Measurements from ENCODE around the gene ELANE. TPM values are rescaled to one million over a fixed set of nuclear protein-coding genes. Genes with fewer than 3 reads are reported as not detected.
"Not testable (repeated sequence)": the region's sequence is repeated elsewhere in the genome, so short reads cannot be mapped to it uniquely, and the experiment has no call there.

ELANE gene
- total and polyA plus RNA-seq, 4 donors = 1.4 to 21.0 (median 9.3) TPM

DNA sequence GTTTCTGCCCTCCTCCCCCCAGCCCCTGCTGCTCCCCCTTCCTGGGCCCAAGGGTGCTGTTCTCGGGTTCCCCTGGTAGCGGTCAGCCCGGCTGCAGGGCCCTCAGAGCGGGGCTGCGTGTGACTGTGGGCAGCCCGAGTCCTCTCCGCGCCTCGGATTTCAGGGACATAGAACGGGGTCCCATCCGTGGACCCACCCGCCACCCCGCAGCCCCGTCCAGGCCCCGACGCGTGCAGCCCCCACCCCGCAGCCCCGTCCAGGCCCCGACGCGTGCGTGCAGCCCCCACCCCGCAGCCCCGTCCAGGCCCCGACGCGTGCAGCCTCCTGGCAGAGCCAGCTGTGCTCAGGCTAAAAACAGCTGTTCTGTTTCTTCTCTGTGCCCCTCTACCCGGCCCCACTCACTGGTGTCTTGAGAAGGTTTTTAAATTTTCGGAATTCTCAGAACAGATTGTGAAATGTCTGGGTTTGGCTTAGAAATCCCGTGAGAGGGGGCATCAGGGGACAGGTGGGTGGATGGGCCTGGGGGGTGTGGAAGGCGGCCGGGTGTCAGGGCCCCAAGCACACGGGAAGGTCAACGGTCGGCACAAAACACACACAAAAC, 16.8 kb upstream of the ELANE start:
- Histone ChIP-seq H3K36me3 (ENCODE audit: control insufficient read depth in 4 of 4, insufficient read depth in 4 of 4, low read length in 4 of 4) (no peaks in the 10 kb centered on the region), H3K27me3 (ENCODE audit: control insufficient read depth in 3 of 3, insufficient read depth in 3 of 3, low read length in 2 of 3) (peaks cover 4 to 7% (median 6%) of the 10 kb centered on the region in 3 donors), H3K4me3 (no peak overlapping the region), H3K9me3 (ENCODE audit: control insufficient read depth in 4 of 4, insufficient read depth in 3 of 4, low read length in 3 of 4) (no peaks in the 10 kb centered on the region), H3K4me1 (ENCODE audit: control insufficient read depth in 5 of 5, insufficient read depth in 5 of 5, low read length in 5 of 5) (no peaks in the 10 kb centered on the region), H3K9ac (ENCODE audit: insufficient read depth in 1 of 2, low read length in 2 of 2) (no peak overlapping the region), H3K27ac (ENCODE audit: low read depth in 1 of 2, low read length in 1 of 2) (no peak overlapping the region)
- TF ChIP-seq, protein P1, sequence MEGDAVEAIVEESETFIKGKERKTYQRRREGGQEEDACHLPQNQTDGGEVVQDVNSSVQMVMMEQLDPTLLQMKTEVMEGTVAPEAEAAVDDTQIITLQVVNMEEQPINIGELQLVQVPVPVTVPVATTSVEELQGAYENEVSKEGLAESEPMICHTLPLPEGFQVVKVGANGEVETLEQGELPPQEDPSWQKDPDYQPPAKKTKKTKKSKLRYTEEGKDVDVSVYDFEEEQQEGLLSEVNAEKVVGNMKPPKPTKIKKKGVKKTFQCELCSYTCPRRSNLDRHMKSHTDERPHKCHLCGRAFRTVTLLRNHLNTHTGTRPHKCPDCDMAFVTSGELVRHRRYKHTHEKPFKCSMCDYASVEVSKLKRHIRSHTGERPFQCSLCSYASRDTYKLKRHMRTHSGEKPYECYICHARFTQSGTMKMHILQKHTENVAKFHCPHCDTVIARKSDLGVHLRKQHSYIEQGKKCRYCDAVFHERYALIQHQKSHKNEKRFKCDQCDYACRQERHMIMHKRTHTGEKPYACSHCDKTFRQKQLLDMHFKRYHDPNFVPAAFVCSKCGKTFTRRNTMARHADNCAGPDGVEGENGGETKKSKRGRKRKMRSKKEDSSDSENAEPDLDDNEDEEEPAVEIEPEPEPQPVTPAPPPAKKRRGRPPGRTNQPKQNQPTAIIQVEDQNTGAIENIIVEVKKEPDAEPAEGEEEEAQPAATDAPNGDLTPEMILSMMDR (IDR thresholded peaks at IDR 0.05; ENCODE audit: control extremely low read depth, extremely low read depth) = no peak
- DNase-seq (peak; percentile 82 to 84 (median 83)), ATAC-seq (ENCODE audit: insufficient read depth, low FRiP score) (no peak)
- 65 to 72% methylated on average over 36 of the region's 36 CpGs for WGBS, 2 donors

DNA sequence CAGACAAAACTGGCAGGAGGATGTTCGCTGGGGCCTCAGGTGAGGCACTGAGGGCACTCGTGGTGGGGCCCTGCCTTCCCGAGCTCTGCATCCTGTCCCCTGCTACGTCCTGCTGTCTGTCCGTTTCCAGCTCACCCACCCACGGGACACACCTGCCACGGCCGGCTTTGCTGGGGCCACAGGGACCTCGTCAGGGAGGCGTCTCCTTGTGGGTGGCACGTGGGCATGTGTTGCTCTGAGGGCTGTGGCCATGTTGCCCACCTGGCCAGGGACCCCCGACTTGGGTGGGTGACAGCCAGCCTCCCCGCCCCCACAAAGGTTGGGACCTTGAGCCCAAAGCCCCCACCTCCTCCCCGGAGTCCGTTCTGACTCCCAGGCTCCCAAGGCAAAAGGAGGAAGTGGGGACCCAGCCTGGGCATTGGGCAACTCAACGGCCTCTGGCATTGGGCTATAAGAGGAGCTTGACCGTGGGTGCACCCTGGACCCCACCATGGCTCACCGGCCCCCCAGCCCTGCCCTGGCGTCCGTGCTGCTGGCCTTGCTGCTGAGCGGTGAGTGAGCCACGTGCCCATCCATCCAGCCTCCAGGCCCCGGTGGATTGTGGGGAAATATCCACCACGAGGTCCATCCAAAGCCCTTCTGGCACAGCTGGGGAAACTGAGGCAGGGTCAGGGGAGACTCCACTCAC, 11.4 kb upstream of the ELANE start, which contains the start of gene PRTN3:
TSS of gene PRTN3 (plus strand) at position 481 of the 688 bp plus-strand sequence. CDS start at position 491, 10 bp downstream.
- H3K9ac ChIP-seq (ENCODE audit: insufficient read depth in 1 of 2, low read length in 2 of 2) = no peak within 1 kb of the TSS
- no peaks in the 10 kb centered on the region for H3K36me3 ChIP-seq (ENCODE audit: control insufficient read depth in 4 of 4, insufficient read depth in 4 of 4, low read length in 4 of 4)
- peaks cover 0 to 10% (median 8%) of the 10 kb centered on the region in 3 donors for H3K27me3 ChIP-seq (ENCODE audit: control insufficient read depth in 3 of 3, insufficient read depth in 3 of 3, low read length in 2 of 3)
- TF ChIP-seq, protein P1 (IDR thresholded peaks at IDR 0.05; ENCODE audit: control extremely low read depth, extremely low read depth) = no peak
- DNase-seq = no peak
- peaks cover 0 to 6% (median 0%) of the 10 kb centered on the region in 5 donors for H3K4me1 ChIP-seq (ENCODE audit: control insufficient read depth in 5 of 5, insufficient read depth in 5 of 5, low read length in 5 of 5)
- no peaks in the 10 kb centered on the region for H3K9me3 ChIP-seq (ENCODE audit: control insufficient read depth in 4 of 4, insufficient read depth in 3 of 4, low read length in 3 of 4)
- WGBS, 2 donors = 33 to 57% methylated on average over 23 to 24 of the region's 24 CpGs
- no peak within 1 kb of the TSS for H3K4me3 ChIP-seq
- no peak within 1 kb of the TSS for H3K27ac ChIP-seq (ENCODE audit: low read depth in 1 of 2, low read length in 1 of 2)
- no peak for ATAC-seq (ENCODE audit: insufficient read depth, low FRiP score)

DNA sequence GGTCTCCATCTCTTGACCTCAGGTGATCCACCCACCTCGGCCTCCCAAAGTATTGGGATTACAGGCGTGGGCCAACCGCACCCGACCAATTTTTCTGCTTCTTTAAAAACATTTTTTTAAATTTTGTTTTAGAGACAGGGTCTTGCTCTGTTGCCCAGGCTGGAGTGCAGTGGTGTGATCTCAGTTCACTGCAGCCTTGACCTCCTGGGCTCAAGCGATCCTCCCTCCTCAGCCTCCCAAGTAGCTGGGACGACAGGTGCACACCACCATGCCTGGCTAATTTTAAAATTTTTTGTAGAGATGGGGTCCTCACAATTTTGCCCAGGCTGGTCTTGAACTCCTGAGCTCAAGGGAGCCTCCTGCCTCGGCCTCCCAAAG, 9.3 kb upstream of the ELANE start:
- 62 to 77% methylated on average over 7 of the region's 7 CpGs for WGBS, 2 donors
- H3K36me3 ChIP-seq (ENCODE audit: control insufficient read depth in 4 of 4, insufficient read depth in 4 of 4, low read length in 4 of 4); H3K4me1 ChIP-seq (ENCODE audit: control insufficient read depth in 5 of 5, insufficient read depth in 5 of 5, low read length in 5 of 5); ATAC-seq (ENCODE audit: insufficient read depth, low FRiP score); H3K4me3 ChIP-seq; H3K27ac ChIP-seq (ENCODE audit: low read depth in 1 of 2, low read length in 1 of 2); H3K9me3 ChIP-seq (ENCODE audit: control insufficient read depth in 4 of 4, insufficient read depth in 3 of 4, low read length in 3 of 4); DNase-seq; H3K9ac ChIP-seq (ENCODE audit: insufficient read depth in 1 of 2, low read length in 2 of 2): not testable (repeated sequence)
- H3K27me3 ChIP-seq (ENCODE audit: control insufficient read depth in 3 of 3, insufficient read depth in 3 of 3, low read length in 2 of 3) = peaks cover 0 to 12% (median 6%) of the 10 kb centered on the region in 3 donors

DNA sequence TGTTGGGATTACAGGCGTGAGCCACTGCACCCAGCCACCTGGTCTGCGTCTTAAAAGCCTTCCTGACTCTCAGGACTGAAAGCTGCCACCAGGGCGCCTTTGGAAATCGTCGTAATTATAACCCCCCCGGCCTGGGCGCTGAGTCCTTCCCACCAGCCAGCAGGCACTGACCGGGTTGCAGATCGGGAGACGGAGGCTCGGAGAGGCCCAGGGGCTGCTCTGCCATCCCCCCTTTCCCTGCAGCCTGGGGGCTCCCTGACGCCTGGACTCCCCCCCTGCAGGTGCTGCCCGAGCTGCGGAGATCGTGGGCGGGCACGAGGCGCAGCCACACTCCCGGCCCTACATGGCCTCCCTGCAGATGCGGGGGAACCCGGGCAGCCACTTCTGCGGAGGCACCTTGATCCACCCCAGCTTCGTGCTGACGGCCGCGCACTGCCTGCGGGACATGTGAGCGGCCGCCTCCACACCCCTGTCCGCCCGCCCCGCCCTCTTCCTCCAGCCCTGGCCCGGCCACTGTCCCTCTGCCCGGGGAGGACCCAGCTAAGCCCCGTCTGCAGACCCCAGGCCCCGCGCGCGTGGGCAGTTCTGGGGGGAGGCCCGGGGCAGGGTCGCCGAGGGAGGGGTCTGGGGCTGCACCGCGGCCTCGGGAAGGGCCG, 8.8 kb upstream of the ELANE start:
- ATAC-seq (ENCODE audit: insufficient read depth, low FRiP score) = no peak
- H3K9me3 ChIP-seq (ENCODE audit: control insufficient read depth in 4 of 4, insufficient read depth in 3 of 4, low read length in 3 of 4) = no peaks in the 10 kb centered on the region
- H3K36me3 ChIP-seq (ENCODE audit: control insufficient read depth in 4 of 4, insufficient read depth in 4 of 4, low read length in 4 of 4) = no peaks in the 10 kb centered on the region
- H3K27me3 ChIP-seq (ENCODE audit: control insufficient read depth in 3 of 3, insufficient read depth in 3 of 3, low read length in 2 of 3) = peaks cover 0 to 14% (median 6%) of the 10 kb centered on the region in 3 donors
- H3K27ac ChIP-seq (ENCODE audit: low read depth in 1 of 2, low read length in 1 of 2) = no peak overlapping the region
- WGBS, 2 donors = 3% methylated on average over 39 to 46 of the region's 46 CpGs
- TF ChIP-seq, protein P1 (IDR thresholded peaks at IDR 0.05; ENCODE audit: control extremely low read depth, extremely low read depth) = no peak
- no peak overlapping the region for H3K9ac ChIP-seq (ENCODE audit: insufficient read depth in 1 of 2, low read length in 2 of 2)
- no peak overlapping the region for H3K4me3 ChIP-seq
- peaks cover 0 to 10% (median 0%) of the 10 kb centered on the region in 5 donors for H3K4me1 ChIP-seq (ENCODE audit: control insufficient read depth in 5 of 5, insufficient read depth in 5 of 5, low read length in 5 of 5)
- no peak for DNase-seq
